COLO668 (cell line): ENCODE data around the gene CDIP1.
"Not testable (repeated sequence)": the region's sequence is repeated elsewhere in the genome, so short reads cannot be mapped to it uniquely, and the experiment has no call there.

Source experiments
- DNase-seq: peaks from one replicate; lab custom pipeline; 2025; ENCODE audit not compliant: unreplicated experiment; lab: John Stamatoyannopoulos, UW

The CDIP1 gene

DNA sequence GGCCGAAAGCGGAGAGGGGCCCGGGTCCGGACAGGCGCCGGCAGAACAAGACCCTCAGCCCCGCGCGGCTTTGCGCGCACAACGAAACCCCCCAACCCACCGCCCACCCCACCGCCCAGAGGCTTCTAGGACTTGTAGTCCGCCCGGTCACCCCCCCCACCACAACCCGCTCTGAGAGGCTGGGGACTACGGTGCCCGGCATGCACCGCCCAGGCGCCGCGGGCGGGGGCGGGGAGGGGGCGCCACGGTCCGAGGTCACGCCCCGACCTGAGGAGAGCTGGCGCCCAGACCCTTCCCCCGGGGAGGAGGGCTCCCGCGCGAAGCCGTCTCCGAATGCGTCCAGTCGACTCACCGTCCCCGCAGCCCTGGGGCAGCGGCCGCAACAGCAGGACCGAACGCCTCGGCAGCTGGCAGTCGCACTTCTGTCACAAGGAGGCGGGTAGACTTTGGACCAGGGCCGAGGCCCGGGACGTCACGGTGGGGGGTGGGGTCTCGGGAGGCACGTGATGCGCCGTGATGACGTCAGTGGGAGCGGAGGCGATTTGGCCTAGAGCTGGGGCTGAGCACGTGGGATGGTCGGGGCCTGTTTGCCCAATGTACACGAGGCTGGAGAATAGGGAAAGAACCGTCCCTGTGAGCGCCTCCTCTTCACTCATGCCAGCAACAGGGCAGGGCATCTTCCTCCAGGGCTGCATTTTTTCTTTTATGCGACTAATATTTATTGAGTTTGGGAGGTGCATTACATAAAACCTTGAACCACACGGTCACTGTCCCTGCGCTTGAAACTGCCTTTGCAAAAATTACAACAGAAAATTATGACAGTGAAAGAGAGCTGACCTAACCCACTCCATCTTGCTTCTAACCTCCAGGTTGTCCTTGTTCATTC is at the start of gene CDIP1:
Gene CDIP1, minus strand, starts transcription at position 424 of the 886 bp plus-strand sequence. CDS start 24,643 bp downstream, outside the sequence.
- DNase-seq: peak; percentile 97

DNA sequence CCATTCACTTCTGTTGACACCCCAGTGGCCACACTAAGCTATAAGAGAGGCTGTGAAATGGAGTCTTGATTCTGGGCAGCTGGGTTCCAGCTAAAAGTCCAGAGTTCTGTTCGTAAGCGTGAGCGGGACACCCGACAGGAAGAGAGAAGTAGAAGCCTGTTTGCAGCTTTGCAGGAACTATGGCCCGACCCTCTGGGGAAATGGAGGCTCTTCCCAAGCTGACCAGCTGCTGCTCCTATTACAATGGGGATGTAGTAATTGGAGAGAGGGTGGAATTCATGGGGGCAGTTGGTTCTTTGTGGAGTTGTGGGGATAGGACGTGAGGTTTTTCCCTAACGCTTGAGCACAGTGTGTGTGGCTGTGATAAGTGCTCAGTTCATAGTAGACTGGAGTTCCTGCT is 47.7 kb upstream of the CDIP1 start:
- no peak for DNase-seq

DNA sequence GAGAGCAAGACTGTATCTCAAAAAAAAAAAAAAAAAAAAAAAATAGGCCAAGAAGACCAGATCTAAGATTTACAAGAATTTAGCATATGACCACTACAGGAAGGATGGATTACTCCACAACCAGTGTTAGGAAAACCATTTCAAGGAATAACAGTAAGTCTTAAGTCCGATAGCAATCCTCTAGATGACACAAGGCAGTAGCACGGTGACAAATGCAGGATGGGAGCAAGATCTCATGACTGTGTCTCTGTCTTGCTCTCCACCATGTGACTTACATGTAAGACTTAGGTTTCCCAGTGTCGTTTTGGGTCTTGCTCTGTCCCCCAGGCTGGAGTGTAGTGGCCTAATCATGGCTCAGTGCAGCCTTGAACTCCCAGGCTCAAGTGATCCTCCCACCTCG is 45.3 kb upstream of the CDIP1 start:
- DNase-seq: no peak

GRCh38 chr16:4580250-4580649 is 41.7 kb upstream of the CDIP1 start:
- DNase-seq: no peak

DNA sequence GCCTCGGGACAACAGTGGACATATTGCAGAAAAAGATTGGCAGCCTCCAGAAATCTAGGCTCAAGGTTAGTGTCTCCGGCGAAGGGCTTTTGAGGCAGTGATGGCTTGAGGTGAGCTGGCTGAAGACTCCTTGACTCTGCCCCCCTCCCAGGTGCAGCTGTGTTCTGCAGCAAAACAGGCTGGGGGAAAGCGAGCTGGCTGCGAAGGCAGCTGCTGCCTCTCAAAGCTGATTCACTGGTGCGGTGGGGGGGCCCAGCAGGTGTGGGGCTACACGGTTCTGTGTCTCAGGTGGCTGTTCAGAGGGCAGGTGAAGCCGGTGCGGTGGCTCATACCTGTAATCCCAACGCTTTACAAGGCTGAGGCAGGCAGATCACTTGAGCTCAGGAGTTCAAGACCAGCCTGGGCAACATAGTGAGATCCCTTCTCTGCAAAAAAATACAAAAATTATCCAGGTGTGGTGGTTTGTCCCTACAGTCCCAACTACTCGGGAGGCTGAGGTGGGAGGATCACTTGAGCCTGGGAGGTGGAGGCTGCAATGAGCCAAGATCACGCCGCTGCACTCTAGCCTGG is 40.5 kb upstream of the CDIP1 start:
- peak; percentile 78 for DNase-seq

GRCh38 chr16:4576008-4576407 is 37.4 kb upstream of the CDIP1 start:
- DNase-seq: no peak

- no peak for DNase-seq
Observed at GRCh38 chr16:4574919-4575705, 36.5 kb upstream of the CDIP1 start.

- not testable (repeated sequence) for DNase-seq
Observed at GRCh38 chr16:4573926-4574325, 35.4 kb upstream of the CDIP1 start.

- no peak for DNase-seq
Observed at GRCh38 chr16:4572715-4573114, 34.1 kb upstream of the CDIP1 start.

DNA sequence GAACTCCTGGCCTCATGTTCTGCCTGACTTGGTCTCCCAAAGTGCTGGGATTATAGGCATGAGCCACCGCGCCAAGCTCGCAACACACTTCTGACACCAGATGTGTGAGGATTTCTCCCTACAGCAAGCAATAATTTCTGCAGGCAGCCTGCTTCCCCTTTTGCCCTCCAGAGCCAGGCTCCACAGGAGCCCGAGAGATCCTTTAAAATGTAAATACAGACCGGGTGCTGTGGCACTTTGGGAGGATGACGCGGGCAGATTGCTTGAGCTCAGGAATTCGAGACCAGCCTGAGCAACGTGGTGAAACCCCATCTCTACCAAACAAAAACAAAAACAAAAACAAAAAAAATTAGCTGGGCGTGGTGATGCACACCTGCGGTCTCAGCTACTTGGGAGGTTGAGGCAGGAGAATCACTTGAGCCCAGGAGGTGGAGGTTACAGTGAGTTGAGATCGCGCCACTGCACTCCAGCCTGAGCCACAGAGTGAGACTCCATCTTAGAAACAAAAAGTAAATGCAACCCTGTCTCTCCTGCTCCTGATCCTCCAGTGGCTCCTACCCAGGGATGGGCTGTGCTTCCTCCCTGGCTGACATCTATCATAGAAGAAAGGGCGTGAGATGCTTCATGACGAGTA is 32.2 kb upstream of the CDIP1 start:
- DNase-seq: no peak

- no peak for DNase-seq
Observed at GRCh38 chr16:4570086-4570485, 31.5 kb upstream of the CDIP1 start.

DNA sequence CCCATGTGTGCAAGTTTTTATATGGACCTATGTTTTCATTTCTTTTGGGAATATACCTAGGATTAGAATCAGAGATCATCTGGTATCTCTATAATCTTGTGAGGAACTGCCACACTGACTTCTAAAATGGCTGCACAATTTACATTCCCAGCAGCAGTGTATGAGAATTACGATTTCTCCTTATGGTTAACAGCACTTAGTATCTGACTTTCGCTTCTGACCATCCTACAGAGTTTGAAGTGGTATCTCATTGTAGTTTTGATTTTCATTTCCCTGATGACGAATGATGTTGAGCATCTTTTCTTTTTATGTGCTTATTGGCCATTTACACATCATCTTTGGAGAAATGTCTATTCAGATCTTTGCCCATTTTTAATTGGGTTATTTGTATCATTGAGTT is 27.6 kb upstream of the CDIP1 start:
- no peak for DNase-seq

- DNase-seq: no peak
Observed at GRCh38 chr16:4564661-4565267, 26.2 kb upstream of the CDIP1 start.

- DNase-seq: no peak
Observed at GRCh38 chr16:4561596-4561995, 23.0 kb upstream of the CDIP1 start.

GRCh38 chr16:4557973-4558372 is 19.4 kb upstream of the CDIP1 start:
- no peak for DNase-seq

GRCh38 chr16:4556580-4556979 is 18.0 kb upstream of the CDIP1 start:
- no peak for DNase-seq

GRCh38 chr16:4556112-4556511 is 17.5 kb upstream of the CDIP1 start, which contains the start of gene C16orf96:
C16orf96 (plus strand) TSS chr16:4556340; CDS start chr16:4556490, 150 bp downstream.
- peak; percentile 23 for DNase-seq

- no peak for DNase-seq
Observed at GRCh38 chr16:4552541-4552940, 14.0 kb upstream of the CDIP1 start.

- DNase-seq: no peak
Observed at GRCh38 chr16:4550591-4550990, 12.0 kb upstream of the CDIP1 start.

DNA sequence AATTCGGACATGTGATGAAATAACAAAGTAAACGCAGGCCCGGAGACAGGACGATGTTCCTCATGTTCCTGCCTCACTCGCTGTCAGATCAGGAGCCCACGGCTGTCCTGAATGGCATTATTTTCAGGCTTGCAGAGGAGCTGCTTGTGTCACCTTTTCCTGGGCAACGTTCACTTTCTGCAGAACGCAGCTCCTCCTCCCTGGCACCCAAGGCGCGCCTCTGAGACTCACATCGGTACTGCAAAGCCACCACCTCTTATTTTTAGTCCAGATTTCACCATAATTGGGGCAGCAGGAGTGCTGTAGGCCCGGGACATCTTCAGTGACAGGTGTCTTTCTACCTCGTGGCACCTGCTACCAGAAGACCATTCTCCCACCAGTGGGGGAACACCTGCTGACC is 9.6 kb upstream of the CDIP1 start:
- DNase-seq: no peak

GRCh38 chr16:4544473-4544872 is 5.9 kb upstream of the CDIP1 start:
- peak; percentile 65 for DNase-seq
